Uterus (tissue), 4 donors: ENCODE data around the gene AP1B1. TPM values are rescaled to one million over a fixed set of nuclear protein-coding genes. Genes with fewer than 3 reads are reported as not detected.

Source experiments
- DNase-seq, 2 donors: peaks; one replicate each; pipeline ENCODE4 v3.0.0-alpha.2; 2019 to 2020
- H3K27ac ChIP-seq, 2 donors: fragments of 200-600 bp; sonication (generic); 1 replicate in 1 of 2; 2 replicates in 1 of 2; pipeline ENCODE4 v1.5.1; 2016 to 2018
- H3K27me3 ChIP-seq, 2 donors: fragments of 200-600 bp; sonication (generic); one replicate each; pipeline ENCODE4 v1.5.1; 2018 to 2019; ENCODE audit warnings: control low read depth in 1 of 2
- H3K36me3 ChIP-seq, 2 donors: fragments of 200-600 bp; sonication (generic); one replicate each; pipeline ENCODE4 v1.5.1; 2019; ENCODE audit warnings: control low read depth in 1 of 2
- H3K4me1 ChIP-seq, 2 donors: fragments of 200-600 bp; sonication (generic); one replicate each; pipeline ENCODE4 v1.5.1; 2018 to 2019; ENCODE audit warnings: control low read depth in 1 of 2
- H3K4me3 ChIP-seq, 2 donors: fragments of 200-600 bp; sonication (generic); 1 replicate in 1 of 2; 2 replicates in 1 of 2; pipeline ENCODE4 v1.5.1; 2018 to 2019; ENCODE audit warnings: mild to moderate bottlenecking in 1 of 2
- H3K9me3 ChIP-seq, 2 donors: fragments of 200-600 bp; sonication (generic); one replicate each; pipeline ENCODE4 v1.5.1; 2019; ENCODE audit warnings: control low read depth in 1 of 2
- CTCF ChIP-seq, 4 experiments: fragments of 200-600 bp in 2 of 4; fragments of 450-650 bp in 2 of 4; sonication (generic) in 2 of 4; IDR thresholded peaks; one replicate each; pipeline ENCODE4 v1.5.1; 2016 to 2019; ENCODE audit warnings: antibody characterized with exemption in 4 of 4, mild to moderate bottlenecking in 2 of 4, moderate library complexity in 1 of 4
- POLR2A ChIP-seq, 2 donors: fragments of 450-650 bp; IDR thresholded peaks; one replicate each; pipeline ENCODE4 v1.6.1; 2016; ENCODE audit warnings: antibody characterized with exemption in 2 of 2, mild to moderate bottlenecking in 1 of 2, moderate library complexity in 1 of 2
- intact Hi-C: fragments of 100-400 bp; cut with DNase I; formaldehyde crosslinking; loops from one replicate; pipeline ENCODE4 v1.15.1; 2023; ENCODE audit warnings: low total_unique reads
- total RNA-seq, 4 donors: library from RNA; depleted of rRNA in 3 of 4; stranded (reverse); fragments of >200 nt in 3 of 4; gene quantifications; one replicate each; pipeline versions ENCODE4 v1.1.0 to v1.2.4, GENCODE V29; 2014 to 2023
- donor health status: DM: yes; HTN: yes; CAD: no.

Gene AP1B1
- total RNA-seq = 10 to 100 TPM; 32.3 to 49.6 (median 36.6) TPM

- Histone ChIP-seq H3K27me3 (no peaks in the 10 kb centered on the region), H3K27ac (peak within 1 kb of the TSS; percentile 84 to 86), H3K9me3 (no peaks in the 10 kb centered on the region), H3K4me3 (peak within 1 kb of the TSS; percentile 78 to 93), H3K4me1 (peaks cover 0 to 4% of the 10 kb centered on the region in 2 donors), H3K36me3 (no peaks in the 10 kb centered on the region)
- TF ChIP-seq POLR2A (IDR thresholded peaks at IDR 0.05) = peak in 1 of 2 donors; percentile 55
- TF ChIP-seq CTCF (IDR thresholded peaks at IDR 0.05) = peak in 1 of 4 experiments; percentile 46
- intact Hi-C loops = no loop called here
- peak; percentile 92 for DNase-seq
Observed at GRCh38 chr22:29387921-29388758, at the start of gene AP1B1. TSS of gene AP1B1 (minus strand) at chr22:29388570. CDS start at chr22:29367243, 21,327 bp downstream.

GRCh38 chr22:29435236-29436136, 47.1 kb upstream of the AP1B1 start:
- Histone ChIP-seq H3K36me3 (no peaks in the 10 kb centered on the region), H3K27ac (no peak overlapping the region), H3K4me1 (no peaks in the 10 kb centered on the region), H3K9me3 (no peaks in the 10 kb centered on the region), H3K27me3 (no peaks in the 10 kb centered on the region), H3K4me3 (no peak overlapping the region)
- no peak for TF ChIP-seq CTCF (IDR thresholded peaks at IDR 0.05)
- intact Hi-C loops = no loop called here
- no peak for DNase-seq

- no peak overlapping the region for H3K27ac ChIP-seq
- H3K9me3 ChIP-seq = no peaks in the 10 kb centered on the region
- TF ChIP-seq CTCF (IDR thresholded peaks at IDR 0.05) (no peak), POLR2A (IDR thresholded peaks at IDR 0.05) (no peak)
- no peaks in the 10 kb centered on the region for H3K27me3 ChIP-seq
- H3K36me3 ChIP-seq = no peaks in the 10 kb centered on the region
- no peak for DNase-seq
- no peaks in the 10 kb centered on the region for H3K4me1 ChIP-seq
- no peak overlapping the region for H3K4me3 ChIP-seq
- intact Hi-C loops = no loop called here
Observed at GRCh38 chr22:29434288-29434687, 45.9 kb upstream of the AP1B1 start.

GRCh38 chr22:29433856-29434255, 45.5 kb upstream of the AP1B1 start:
- Histone ChIP-seq H3K4me3 (no peak overlapping the region), H3K36me3 (no peaks in the 10 kb centered on the region)

More at GRCh38 chr22:29433856-29434255, 45.5 kb upstream of the AP1B1 start:
- no peak for DNase-seq
- intact Hi-C loops = no loop called here
- no peaks in the 10 kb centered on the region for H3K4me1 ChIP-seq
- H3K27me3 ChIP-seq = no peaks in the 10 kb centered on the region
- TF ChIP-seq CTCF (IDR thresholded peaks at IDR 0.05) (no peak), POLR2A (IDR thresholded peaks at IDR 0.05) (no peak)
- H3K27ac ChIP-seq = no peak overlapping the region
- no peaks in the 10 kb centered on the region for H3K9me3 ChIP-seq
